Endothelial cell (in vitro differentiated cells): ENCODE measurements around the gene TRAF3. TPM values are rescaled to one million over a fixed set of nuclear protein-coding genes. Genes with fewer than 3 reads are reported as not detected.

ENCODE experiments used
- DNase-seq: peaks from one replicate; pipeline ENCODE4 v3.0.0; 2021; ENCODE audit warnings: low spot score
- H3K27ac Mint-ChIP-seq: one replicate; pipeline ENCODE4 v1.8.0; 2021; ENCODE audit warnings: mixed read lengths, inconsistent platforms; ENCODE audit not compliant: unreplicated experiment
- H3K27me3 Mint-ChIP-seq: one replicate; pipeline ENCODE4 v1.8.0; 2021; ENCODE audit warnings: mild to moderate bottlenecking, moderate library complexity, mixed read lengths, inconsistent platforms; ENCODE audit not compliant: unreplicated experiment
- H3K36me3 Mint-ChIP-seq: one replicate; pipeline ENCODE4 v1.8.0; 2021; ENCODE audit warnings: mild to moderate bottlenecking, low read depth, mixed read lengths, inconsistent platforms; ENCODE audit not compliant: unreplicated experiment
- H3K4me1 Mint-ChIP-seq: one replicate; pipeline ENCODE4 v1.8.0; 2021; ENCODE audit warnings: mild to moderate bottlenecking, mixed read lengths, inconsistent platforms; ENCODE audit not compliant: unreplicated experiment
- H3K4me3 Mint-ChIP-seq: one replicate; pipeline ENCODE4 v1.8.0; 2021; ENCODE audit warnings: mild to moderate bottlenecking, mixed read lengths, inconsistent platforms; ENCODE audit not compliant: unreplicated experiment
- H3K9me3 Mint-ChIP-seq: one replicate; pipeline ENCODE4 v1.8.0; 2021; ENCODE audit warnings: mixed read lengths, inconsistent platforms; ENCODE audit not compliant: unreplicated experiment
- CTCF ChIP-seq: fragments of 200-600 bp; sonication (generic); IDR thresholded peaks from one replicate; pipeline ENCODE4 v1.5.0; 2021; ENCODE audit warnings: antibody characterized with exemption; ENCODE audit not compliant: unreplicated experiment
- total RNA-seq: library from RNA; stranded (reverse); fragmentation: NEBNext Ultra II Directional; extraction: Animal tissue kit (Norgen Biotek cat#: 25700); gene quantifications from one replicate; pipeline ENCODE4 v1.2.1, GENCODE V29; 2021; ENCODE audit not compliant: unreplicated experiment

Gene TRAF3
- total RNA-seq, 1 donor from 2014 or later = 9.7 TPM

- no peak for TF ChIP-seq CTCF
- no peaks in the 10 kb centered on the region for H3K9me3 Mint-ChIP-seq
- no peak for DNase-seq
- peaks cover 9% of the 10 kb centered on the region for H3K4me1 Mint-ChIP-seq
- H3K36me3 Mint-ChIP-seq = peaks cover 27% of the 10 kb centered on the region
- H3K27me3 Mint-ChIP-seq = peaks cover 14% of the 10 kb centered on the region
- peak overlapping the region; percentile 30 for H3K27ac Mint-ChIP-seq
- no peak overlapping the region for H3K4me3 Mint-ChIP-seq
Observed at GRCh38 chr14:102933618-102934231, 156.5 kb downstream of the TRAF3 start.

GRCh38 chr14:102935756-102936155 lies 158.5 kb downstream of the TRAF3 start:
- DNase-seq = no peak
- Mint-ChIP-seq H3K36me3 (peaks cover 40% of the 10 kb centered on the region), H3K27ac (no peak overlapping the region), H3K4me1 (peaks cover 9% of the 10 kb centered on the region), H3K9me3 (no peaks in the 10 kb centered on the region), H3K27me3 (peaks cover 14% of the 10 kb centered on the region), H3K4me3 (no peak overlapping the region)
- no peak for TF ChIP-seq CTCF

- TF ChIP-seq CTCF = no peak
- Mint-ChIP-seq H3K27me3 (peaks cover 6% of the 10 kb centered on the region), H3K4me3 (peak overlapping the region; percentile 52), H3K9me3 (no peaks in the 10 kb centered on the region), H3K27ac (no peak overlapping the region), H3K36me3 (peaks cover 48% of the 10 kb centered on the region), H3K4me1 (peaks cover 9% of the 10 kb centered on the region)
- no peak for DNase-seq
Observed at GRCh38 chr14:102937331-102938175, 160.3 kb downstream of the TRAF3 start.

DNA sequence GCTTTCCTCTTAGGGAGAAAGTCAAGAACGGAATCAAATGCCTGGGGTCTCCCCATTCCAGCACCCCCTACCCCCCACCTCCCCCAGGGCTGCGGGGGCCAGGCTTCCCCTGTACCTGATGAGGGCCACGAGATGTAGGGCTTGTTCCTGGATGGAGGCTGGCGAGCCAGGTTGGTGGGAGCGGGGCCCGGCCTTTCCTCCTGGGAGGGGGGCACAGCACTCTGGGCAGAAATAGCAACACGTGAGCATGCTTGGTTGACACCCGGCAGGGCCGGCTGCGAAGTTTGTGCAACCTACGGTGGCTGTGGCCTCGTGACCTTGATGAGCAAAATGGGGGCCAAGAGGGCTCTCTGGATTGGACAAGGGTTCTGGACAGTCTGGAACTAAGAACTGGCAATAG lies 160.9 kb downstream of the TRAF3 start:
- peaks cover 9% of the 10 kb centered on the region for H3K4me1 Mint-ChIP-seq
- no peak for TF ChIP-seq CTCF
- peaks cover 6% of the 10 kb centered on the region for H3K27me3 Mint-ChIP-seq
- DNase-seq = no peak
- no peak overlapping the region for H3K27ac Mint-ChIP-seq
- peaks cover 47% of the 10 kb centered on the region for H3K36me3 Mint-ChIP-seq
- no peak overlapping the region for H3K4me3 Mint-ChIP-seq
- H3K9me3 Mint-ChIP-seq = no peaks in the 10 kb centered on the region

DNA sequence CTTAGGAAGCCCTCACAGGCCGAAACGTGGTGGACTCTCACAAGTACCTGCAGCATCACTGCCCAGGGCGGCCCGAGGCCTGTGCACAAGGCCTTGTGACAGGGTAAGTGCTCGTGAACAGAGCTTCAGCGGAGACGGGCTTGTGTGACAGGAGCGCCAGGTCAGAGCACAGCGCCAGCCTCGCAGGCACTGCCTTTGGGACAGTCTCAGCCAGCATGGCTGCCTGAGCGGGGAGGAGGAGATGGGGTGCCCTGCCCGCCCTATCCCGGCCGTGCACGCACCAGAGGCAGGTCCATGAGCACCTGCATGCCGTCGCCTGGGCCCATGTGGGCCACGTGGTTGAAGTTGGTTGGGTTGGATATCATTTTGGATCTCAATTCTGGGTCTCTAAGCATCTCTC lies 162.1 kb downstream of the TRAF3 start:
- peaks cover 9% of the 10 kb centered on the region for H3K4me1 Mint-ChIP-seq
- H3K36me3 Mint-ChIP-seq = peaks cover 50% of the 10 kb centered on the region
- no peaks in the 10 kb centered on the region for H3K9me3 Mint-ChIP-seq
- no peak for TF ChIP-seq CTCF
- DNase-seq = no peak
- no peak overlapping the region for H3K27ac Mint-ChIP-seq
- H3K4me3 Mint-ChIP-seq = no peak overlapping the region
- peaks cover 8% of the 10 kb centered on the region for H3K27me3 Mint-ChIP-seq
